HEK293 (cell line): ENCODE results near the gene SEMA7A.
"Not testable (repeated sequence)": the region's sequence is repeated elsewhere in the genome, so short reads cannot be mapped to it uniquely, and the experiment has no call there.

Source experiments
- CTCF ChIA-PET: fragments of 350-600 bp; formaldehyde crosslinking; extraction: SDS; loops from one replicate; lab custom pipeline; 2021; ENCODE audit warnings: antibody characterized with exemption; lab: Yijun Ruan, JAX
- POLR2A ChIA-PET: fragments of 300-600 bp; formaldehyde crosslinking; extraction: SDS; loops from one replicate; lab custom pipeline; 2020; ENCODE audit warnings: antibody characterized with exemption, inconsistent platforms; lab: Yijun Ruan, JAX
- H3K27ac ChIP-seq: fragments of 200-500 bp; sonication (Bioruptor generic); 2 replicates; pipeline ENCODE4 v1.5.1; 2014; ENCODE audit warnings: low read depth, low read length, control low read depth, inconsistent platforms; ENCODE audit errors: extremely low read depth
- H3K36me3 ChIP-seq, 2 experiments: fragments of 200-500 bp in 1 of 2; sonication (Bioruptor generic) in 1 of 2; 1 replicate in 1 of 2; 2 replicates in 1 of 2; pipeline ENCODE4 v1.5.1; 2014 to 2017; ENCODE audit warnings: inconsistent platforms in 2 of 2, low read length in 2 of 2; ENCODE audit not compliant: control insufficient read depth in 2 of 2, insufficient read depth in 1 of 2
- H3K4me1 ChIP-seq: fragments of 200-500 bp; sonication (Bioruptor generic); 2 replicates; pipeline ENCODE4 v1.5.1; 2014; ENCODE audit warnings: mild to moderate bottlenecking, low read length, inconsistent platforms; ENCODE audit not compliant: control insufficient read depth, insufficient read depth
- H3K4me3 ChIP-seq: 2 replicates; pipeline ENCODE4 v1.5.1; 2011; ENCODE audit warnings: low read depth, mild to moderate bottlenecking, control low read depth, low read length, moderate library complexity
- H3K9me3 ChIP-seq: fragments of 200-500 bp; sonication (Bioruptor generic); 2 replicates; pipeline ENCODE4 v1.5.1; 2014; ENCODE audit warnings: low read depth, low read length, inconsistent platforms; ENCODE audit not compliant: control insufficient read depth, insufficient read depth
- KLF9 ChIP-seq: fragments of 450-650 bp; formaldehyde crosslinking; IDR thresholded peaks from 2 replicates; pipeline ENCODE4 v1.5.1; 2016; ENCODE audit warnings: missing biosample characterization, missing genetic modification characterization, low read depth
- MEIS1 ChIP-seq: sonication (generic); formaldehyde crosslinking; IDR thresholded peaks from 2 replicates; pipeline ENCODE4 v1.8.1; 2022; ENCODE audit warnings: missing genetic modification reagents, mild to moderate bottlenecking, borderline replicate concordance
- OVOL3 ChIP-seq: fragments of 450-650 bp; formaldehyde crosslinking; IDR thresholded peaks from 2 replicates; pipeline ENCODE4 v1.5.1; 2016; ENCODE audit warnings: missing biosample characterization, missing genetic modification characterization
- PBX3 ChIP-seq: sonication (generic); formaldehyde crosslinking; IDR thresholded peaks from 2 replicates; pipeline ENCODE4 v1.8.1; 2022; ENCODE audit warnings: mild to moderate bottlenecking, moderate library complexity, missing genetic modification reagents
- SCRT2 ChIP-seq: fragments of 450-650 bp; formaldehyde crosslinking; IDR thresholded peaks from 2 replicates; pipeline ENCODE4 v1.5.1; 2016; ENCODE audit warnings: missing biosample characterization, missing genetic modification characterization
- ZBTB17 ChIP-seq: fragments of 450-650 bp; formaldehyde crosslinking; IDR thresholded peaks from 2 replicates; pipeline ENCODE4 v1.5.1; 2016; ENCODE audit warnings: missing biosample characterization, missing genetic modification characterization
- ZNF155 ChIP-seq: fragments of 450-650 bp; formaldehyde crosslinking; IDR thresholded peaks from 2 replicates; pipeline ENCODE4 v1.5.1; 2016; ENCODE audit warnings: missing biosample characterization, missing genetic modification characterization
- ZNF19 ChIP-seq: fragments of 450-650 bp; formaldehyde crosslinking; IDR thresholded peaks from 2 replicates; pipeline ENCODE4; 2016; ENCODE audit warnings: missing biosample characterization, missing genetic modification characterization, low read depth
- ZNF24 ChIP-seq: fragments of 450-650 bp; formaldehyde crosslinking; IDR thresholded peaks from 2 replicates; pipeline ENCODE4 v1.5.1; 2016; ENCODE audit warnings: missing biosample characterization, missing genetic modification characterization
- ZNF341 ChIP-seq: fragments of 450-650 bp; formaldehyde crosslinking; IDR thresholded peaks from 2 replicates; pipeline ENCODE4; 2016; ENCODE audit warnings: low read depth, missing biosample characterization, missing genetic modification characterization
- ZNF510 ChIP-seq: fragments of 450-650 bp; formaldehyde crosslinking; IDR thresholded peaks from 2 replicates; pipeline ENCODE4 v1.5.1; 2018; ENCODE audit warnings: mild to moderate bottlenecking, missing genetic modification characterization, missing biosample characterization; ENCODE audit not compliant: insufficient replicate concordance
- ZNF518A ChIP-seq: fragments of 450-650 bp; formaldehyde crosslinking; conservative IDR thresholded peaks from 2 replicates; pipeline ENCODE4 v1.5.1; 2016; ENCODE audit warnings: low read depth, missing biosample characterization, missing genetic modification characterization
- ZNF544 ChIP-seq: fragments of 450-650 bp; formaldehyde crosslinking; IDR thresholded peaks from 2 replicates; pipeline ENCODE4 v1.5.0; 2017; ENCODE audit warnings: missing biosample characterization, missing genetic modification characterization
- ZNF560 ChIP-seq: fragments of 450-650 bp; formaldehyde crosslinking; IDR thresholded peaks from 2 replicates; pipeline ENCODE4 v1.5.1; 2017; ENCODE audit warnings: missing biosample characterization, missing genetic modification characterization, borderline replicate concordance
- ZNF654 ChIP-seq: fragments of 450-650 bp; formaldehyde crosslinking; IDR thresholded peaks from 2 replicates; pipeline ENCODE4 v1.5.1; 2016; ENCODE audit warnings: low read depth, missing biosample characterization, missing genetic modification characterization
- ZNF701 ChIP-seq: fragments of 450-650 bp; formaldehyde crosslinking; IDR thresholded peaks from 2 replicates; pipeline ENCODE4 v1.5.1; 2016; ENCODE audit warnings: missing biosample characterization, missing genetic modification characterization

SEMA7A gene

GRCh38 chr15:74482661-74483060 is 48.9 kb upstream of the SEMA7A start:
- no peak for TF ChIP-seq OVOL3 (tag by site-specific recombination)
- no peak for TF ChIP-seq ZNF19 (tag by site-specific recombination)
- no peak for TF ChIP-seq ZNF341
- no peak for TF ChIP-seq ZNF155 (tag by site-specific recombination)
- TF ChIP-seq ZNF544 (tag by site-specific recombination), result no peak
- TF ChIP-seq ZNF654 (tag by site-specific recombination), result no peak
- TF ChIP-seq ZNF510 (tag by site-specific recombination), result no peak
- TF ChIP-seq ZNF701 (tag by site-specific recombination), result no peak
- TF ChIP-seq, all 188 proteins: peak for 0
- H3K9me3 ChIP-seq, result no peaks in the 10 kb centered on the region
- H3K36me3 ChIP-seq, result peaks cover 3 to 8% of the 10 kb centered on the region in 2 experiments; a peak in 2 of 3 replicates
- POLR2A ChIA-PET, result interaction anchor here (0.8 to 1.6 kb wide), 2 partner anchors 21 to 58 kb away, joined by 4 to 8 read pairs; partner anchors contain the start of genes ARID3B and UBL7
- H3K4me1 ChIP-seq, result no peaks in the 10 kb centered on the region
- no peak overlapping the region for H3K27ac ChIP-seq
- H3K4me3 ChIP-seq, result no peak overlapping the region
- CTCF ChIA-PET, result interaction anchor here (0.6 to 2.4 kb wide), 9 partner anchors 12 to 106 kb away, joined by 3 to 11 read pairs (median 3); no protein-coding TSS in a partner anchor

- H3K9me3 ChIP-seq, H3K27ac ChIP-seq, H3K4me3 ChIP-seq, H3K4me1 ChIP-seq, H3K36me3 ChIP-seq: not testable (repeated sequence)
- CTCF ChIA-PET, result interaction anchor here (0.6 kb wide), 1 partner anchor 105 kb away, joined by 3 read pairs; no protein-coding TSS in a partner anchor
- POLR2A ChIA-PET, result interaction anchor here (1.3 to 1.5 kb wide), 2 partner anchors 20 to 61 kb away, joined by 4 read pairs; partner anchors contain the start of genes ARID3B and UBL7
Observed at GRCh38 chr15:74480364-74480763, 46.6 kb upstream of the SEMA7A start.

- H3K27ac ChIP-seq, H3K4me1 ChIP-seq, H3K4me3 ChIP-seq, H3K9me3 ChIP-seq: not testable (repeated sequence)
- POLR2A ChIA-PET, result interaction anchor here (0.7 to 2.4 kb wide), 3 partner anchors 10 to 312 kb away, joined by 3 to 9 read pairs (median 4); partner anchors contain the start of gene UBL7
- H3K36me3 ChIP-seq, result peaks cover 32 to 34% of the 10 kb centered on the region in 2 experiments
- CTCF ChIA-PET, result interaction anchor here (0.5 to 1.4 kb wide), 7 partner anchors 11 to 122 kb away, joined by 3 to 5 read pairs (median 4); partner anchors contain the start of gene UBL7
Observed at GRCh38 chr15:74471621-74472020, 37.9 kb upstream of the SEMA7A start.

- Histone ChIP-seq H3K27ac (no peak overlapping the region), H3K9me3 (no peaks in the 10 kb centered on the region), H3K4me3 (no peak overlapping the region)
- TF ChIP-seq ZBTB17 (tag by site-specific recombination) (no peak), ZNF24 (tag by site-specific recombination) (no peak), PBX3 (no peak), ZNF560 (tag by site-specific recombination) (no peak), KLF9 (no peak), MEIS1 (CRISPR knock-in tag) (no peak), SCRT2 (tag by site-specific recombination) (no peak), ZNF518A (tag by site-specific recombination) (no peak)
- TF ChIP-seq, all 188 proteins: peak for 0
- CTCF ChIA-PET, result interaction anchor here (0.6 to 1.4 kb wide), 4 partner anchors 12 to 123 kb away, joined by 3 to 4 read pairs (median 4); no protein-coding TSS in a partner anchor
- POLR2A ChIA-PET, result interaction anchor here (0.7 to 2.4 kb wide), 4 partner anchors 10 to 311 kb away, joined by 3 to 9 read pairs (median 4); partner anchors contain the start of gene UBL7
- peaks cover 37 to 41% of the 10 kb centered on the region in 2 experiments for H3K36me3 ChIP-seq
- H3K4me1 ChIP-seq, result no peaks in the 10 kb centered on the region
Observed at GRCh38 chr15:74470631-74471395, 37.1 kb upstream of the SEMA7A start.
